ENCODE data around the gene WDR82. TPM values are rescaled to one million over a fixed set of nuclear protein-coding genes. Genes with fewer than 3 reads are reported as not detected.

The WDR82 gene
- total RNA-seq, 3 donors from 2014 or later, result 49.6 to 53.1 (median 52.1) TPM

- H3K27ac ChIP-seq, result peak overlapping the region in 1 of 2 donors; percentile 32
- H3K9me3 ChIP-seq, result no peaks in the 10 kb centered on the region
- intact Hi-C loops (cut with DNase I; ENCODE audit: low total_unique reads), result no loop called here
- no peaks in the 10 kb centered on the region for H3K36me3 ChIP-seq
- no peak overlapping the region for H3K4me3 ChIP-seq
- TF ChIP-seq POLR2AphosphoS5 (IDR thresholded peaks at IDR 0.05), result no peak
- no peak for TF ChIP-seq POLR2A (IDR thresholded peaks at IDR 0.05)
- TF ChIP-seq, protein P1, sequence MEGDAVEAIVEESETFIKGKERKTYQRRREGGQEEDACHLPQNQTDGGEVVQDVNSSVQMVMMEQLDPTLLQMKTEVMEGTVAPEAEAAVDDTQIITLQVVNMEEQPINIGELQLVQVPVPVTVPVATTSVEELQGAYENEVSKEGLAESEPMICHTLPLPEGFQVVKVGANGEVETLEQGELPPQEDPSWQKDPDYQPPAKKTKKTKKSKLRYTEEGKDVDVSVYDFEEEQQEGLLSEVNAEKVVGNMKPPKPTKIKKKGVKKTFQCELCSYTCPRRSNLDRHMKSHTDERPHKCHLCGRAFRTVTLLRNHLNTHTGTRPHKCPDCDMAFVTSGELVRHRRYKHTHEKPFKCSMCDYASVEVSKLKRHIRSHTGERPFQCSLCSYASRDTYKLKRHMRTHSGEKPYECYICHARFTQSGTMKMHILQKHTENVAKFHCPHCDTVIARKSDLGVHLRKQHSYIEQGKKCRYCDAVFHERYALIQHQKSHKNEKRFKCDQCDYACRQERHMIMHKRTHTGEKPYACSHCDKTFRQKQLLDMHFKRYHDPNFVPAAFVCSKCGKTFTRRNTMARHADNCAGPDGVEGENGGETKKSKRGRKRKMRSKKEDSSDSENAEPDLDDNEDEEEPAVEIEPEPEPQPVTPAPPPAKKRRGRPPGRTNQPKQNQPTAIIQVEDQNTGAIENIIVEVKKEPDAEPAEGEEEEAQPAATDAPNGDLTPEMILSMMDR (IDR thresholded peaks at IDR 0.05), result no peak
- no peak for DNase-seq (ENCODE audit: low spot score in 2 of 2)
- H3K4me1 ChIP-seq, result no peaks in the 10 kb centered on the region
- no peaks in the 10 kb centered on the region for H3K27me3 ChIP-seq
Measured at GRCh38 chr3:52314489-52314888, 36.0 kb upstream of the WDR82 start.

DNA sequence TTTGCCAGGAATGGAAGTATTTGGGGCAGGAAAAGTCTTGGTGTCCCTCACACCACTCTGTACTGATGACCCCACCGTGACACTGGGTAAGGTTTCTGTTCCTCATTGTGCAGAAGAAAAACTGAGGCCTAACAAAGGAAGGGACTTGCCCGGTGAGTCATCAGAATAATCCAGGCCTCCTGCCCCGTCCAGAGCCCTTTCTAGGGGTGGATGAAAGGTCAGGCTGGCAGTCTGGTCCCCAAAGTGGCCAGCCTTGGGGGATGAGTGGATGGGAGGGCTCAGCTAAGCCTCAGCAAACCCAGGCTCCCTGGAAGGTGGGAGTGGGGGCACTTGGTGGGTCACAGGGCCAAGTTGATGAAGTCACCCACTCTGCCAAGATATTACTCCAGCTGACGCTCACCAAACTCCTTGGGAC lies 35.3 kb upstream of the WDR82 start:
- intact Hi-C loops (cut with DNase I; ENCODE audit: low total_unique reads), result no loop called here
- Histone ChIP-seq H3K36me3 (no peaks in the 10 kb centered on the region), H3K27me3 (no peaks in the 10 kb centered on the region), H3K4me1 (no peaks in the 10 kb centered on the region), H3K9me3 (no peaks in the 10 kb centered on the region), H3K4me3 (no peak overlapping the region), H3K27ac (peak overlapping the region in 1 of 2 donors; percentile 43)
- TF ChIP-seq POLR2A (IDR thresholded peaks at IDR 0.05), result no peak
- no peak for TF ChIP-seq POLR2AphosphoS5 (IDR thresholded peaks at IDR 0.05)
- TF ChIP-seq, protein P1 (IDR thresholded peaks at IDR 0.05), result no peak
- no peak for DNase-seq (ENCODE audit: low spot score in 2 of 2)

DNA sequence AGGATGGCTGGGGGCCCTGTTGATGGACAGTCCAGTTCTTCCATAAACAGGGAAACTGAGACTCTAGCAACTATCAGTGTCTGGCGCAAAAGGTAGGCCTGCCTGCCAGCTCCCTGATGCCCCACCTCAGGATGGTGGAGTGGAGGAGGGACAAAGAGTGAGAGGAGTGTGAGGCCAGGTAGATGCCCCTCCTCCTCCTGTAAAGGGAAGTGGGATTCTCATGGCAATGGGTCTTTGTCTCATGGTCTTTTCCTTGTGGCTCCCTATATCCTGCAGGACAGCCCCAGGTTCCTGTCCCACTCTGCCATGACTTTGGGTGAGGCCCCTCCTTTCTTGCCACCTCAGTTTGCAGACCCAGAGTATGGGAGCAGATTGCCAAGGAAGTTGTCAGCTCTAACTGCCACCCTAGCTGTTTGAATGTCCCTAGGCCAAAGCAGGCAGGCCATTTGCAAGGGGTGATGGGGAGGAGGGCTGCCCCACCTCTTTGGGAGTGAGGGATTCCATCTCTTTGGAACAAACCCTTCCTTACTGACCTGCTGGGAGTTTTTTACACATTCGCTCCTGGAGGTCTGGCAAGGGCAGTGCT lies 34.8 kb upstream of the WDR82 start:
- no peak for DNase-seq (ENCODE audit: low spot score in 2 of 2)
- H3K4me3 ChIP-seq, result no peak overlapping the region
- TF ChIP-seq, protein P1 (IDR thresholded peaks at IDR 0.05), result no peak
- no peak for TF ChIP-seq POLR2AphosphoS5 (IDR thresholded peaks at IDR 0.05)
- no peak for TF ChIP-seq POLR2A (IDR thresholded peaks at IDR 0.05)
- no peaks in the 10 kb centered on the region for H3K36me3 ChIP-seq
- H3K4me1 ChIP-seq, result no peaks in the 10 kb centered on the region
- H3K9me3 ChIP-seq, result no peaks in the 10 kb centered on the region
- peak overlapping the region in 1 of 2 donors; percentile 43 for H3K27ac ChIP-seq
- intact Hi-C loops (cut with DNase I; ENCODE audit: low total_unique reads), result no loop called here
- no peaks in the 10 kb centered on the region for H3K27me3 ChIP-seq

GRCh38 chr3:52311576-52312119 lies 33.2 kb upstream of the WDR82 start:
- Histone ChIP-seq H3K27ac (no peak overlapping the region), H3K4me3 (no peak overlapping the region), H3K36me3 (no peaks in the 10 kb centered on the region), H3K4me1 (no peaks in the 10 kb centered on the region), H3K27me3 (no peaks in the 10 kb centered on the region), H3K9me3 (no peaks in the 10 kb centered on the region)
- TF ChIP-seq POLR2AphosphoS5 (IDR thresholded peaks at IDR 0.05) (no peak), POLR2A (IDR thresholded peaks at IDR 0.05) (no peak)
- TF ChIP-seq, protein P1 (IDR thresholded peaks at IDR 0.05), result no peak
- no peak for DNase-seq (ENCODE audit: low spot score in 2 of 2)
- intact Hi-C loops (cut with DNase I; ENCODE audit: low total_unique reads), result no loop called here

DNA sequence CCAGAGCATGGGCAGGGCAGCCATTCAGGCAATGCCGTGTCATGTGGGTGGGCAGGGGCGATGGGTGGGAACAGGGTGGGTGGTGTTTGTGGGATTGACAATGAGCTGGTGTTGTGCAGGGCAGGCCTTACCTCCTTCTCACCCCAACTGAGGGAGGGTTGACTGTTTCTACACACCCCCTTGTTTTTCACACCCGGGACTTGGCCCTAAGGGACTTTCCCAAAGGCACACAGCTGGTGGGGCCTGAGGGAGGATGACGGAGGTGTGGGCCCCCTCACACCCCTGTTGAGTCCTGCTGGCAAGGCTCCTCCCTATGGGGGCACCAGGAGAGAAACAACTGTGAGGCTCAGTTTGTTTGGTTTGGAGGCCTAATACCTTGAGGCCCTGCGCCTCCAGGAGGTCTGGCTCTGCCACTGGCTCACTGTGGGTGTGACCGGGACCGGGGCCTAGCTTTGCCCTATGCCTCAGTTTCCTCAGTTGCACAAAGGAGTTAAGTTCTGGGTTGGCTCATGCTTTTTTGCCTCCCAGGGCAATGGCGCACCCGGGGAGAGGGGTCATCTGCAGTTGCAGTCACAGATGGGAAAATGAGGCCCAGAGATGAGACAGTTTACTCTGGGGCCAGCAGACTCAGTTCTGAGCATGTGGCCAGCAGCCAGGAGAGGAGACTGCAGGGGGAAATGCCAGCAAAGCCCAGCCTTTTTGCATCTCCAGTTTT lies 32.6 kb upstream of the WDR82 start:
- Histone ChIP-seq H3K27me3 (no peaks in the 10 kb centered on the region), H3K4me3 (no peak overlapping the region), H3K4me1 (no peaks in the 10 kb centered on the region), H3K9me3 (no peaks in the 10 kb centered on the region), H3K36me3 (no peaks in the 10 kb centered on the region), H3K27ac (no peak overlapping the region)
- intact Hi-C loops (cut with DNase I; ENCODE audit: low total_unique reads), result no loop called here
- TF ChIP-seq POLR2AphosphoS5 (IDR thresholded peaks at IDR 0.05), result no peak
- TF ChIP-seq, protein P1 (IDR thresholded peaks at IDR 0.05), result no peak
- TF ChIP-seq POLR2A (IDR thresholded peaks at IDR 0.05), result no peak
- DNase-seq (ENCODE audit: low spot score in 2 of 2), result no peak
